ENCODE data around the gene EXD1. TPM values are rescaled to one million over a fixed set of nuclear protein-coding genes. Genes with fewer than 3 reads are reported as not detected.

EXD1 gene
- total RNA-seq, 1 donor from 2014 or later: not detected

- DNase-seq: peak; percentile 10
Measured at GRCh38 chr15:41231422-41232226, 1.1 kb upstream of the EXD1 start.

- no peak for DNase-seq
Measured at GRCh38 chr15:41230345-41230649, 260 bp downstream of the EXD1 start.

- DNase-seq: no peak
Measured at GRCh38 chr15:41219381-41219780, 11.2 kb downstream of the EXD1 start.

DNA sequence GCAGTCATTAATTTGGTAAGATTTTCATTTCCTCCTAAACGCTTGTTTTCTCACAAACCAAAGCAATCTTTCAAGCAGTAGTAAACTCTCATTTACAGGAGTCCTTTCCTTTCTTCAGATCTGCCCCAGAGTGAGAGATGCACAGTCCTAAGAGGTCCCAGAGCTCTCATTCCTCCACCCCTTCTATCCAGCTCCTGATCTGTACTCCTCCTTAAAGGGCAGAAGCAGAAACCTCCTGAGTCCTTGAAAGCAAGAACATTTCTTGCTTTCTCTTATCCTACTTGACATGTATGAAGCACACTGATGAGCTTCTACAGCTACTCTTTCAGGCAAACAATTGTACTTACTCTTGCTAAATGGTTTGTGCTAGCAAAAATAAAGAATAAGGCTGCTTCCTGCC lies 11.7 kb downstream of the EXD1 start:
- no peak for DNase-seq

DNA sequence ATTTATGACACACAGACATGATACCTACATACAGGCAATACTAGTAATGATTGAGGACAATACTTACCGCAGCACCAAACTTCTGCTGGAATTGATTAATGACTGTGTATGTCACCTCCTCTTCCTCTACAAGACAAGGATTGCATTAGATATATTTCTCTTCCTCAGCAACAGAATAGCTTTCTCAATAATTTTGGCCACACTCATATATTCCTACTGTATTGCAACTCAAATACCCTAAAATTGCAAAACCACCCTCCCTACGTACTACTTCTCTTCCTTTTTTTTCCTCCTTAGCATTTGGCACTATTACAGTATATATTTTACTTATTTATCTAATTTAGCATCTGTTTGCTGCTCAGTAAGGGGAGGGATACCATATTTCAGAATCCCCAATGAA lies 14.8 kb downstream of the EXD1 start:
- no peak for DNase-seq

GRCh38 chr15:41207687-41208448 lies 22.7 kb downstream of the EXD1 start:
- DNase-seq: no peak

DNA sequence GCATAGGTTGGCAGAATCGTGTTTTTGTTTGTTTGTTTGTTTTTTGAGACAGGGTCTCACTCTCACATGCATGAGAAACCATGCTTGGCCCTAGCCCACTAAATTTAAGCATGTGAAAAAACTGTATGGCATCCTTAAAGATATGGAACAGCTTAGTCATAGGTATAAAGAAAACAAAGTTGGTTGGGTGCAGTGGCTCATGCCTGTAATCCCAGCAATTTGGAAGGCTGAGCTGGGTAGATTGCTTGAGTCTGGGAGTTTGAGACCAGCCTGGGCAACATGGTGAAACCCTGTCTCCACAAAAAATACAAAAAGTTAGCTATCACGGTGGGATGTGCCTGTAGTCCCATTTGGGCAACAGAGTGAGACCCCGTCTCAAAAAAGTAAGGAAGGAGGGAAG lies 25.2 kb downstream of the EXD1 start:
- DNase-seq: no peak

- no peak for DNase-seq
Measured at GRCh38 chr15:41203395-41203794, 27.2 kb downstream of the EXD1 start.

GRCh38 chr15:41199470-41199869 lies 31.1 kb downstream of the EXD1 start:
- DNase-seq: no peak

DNA sequence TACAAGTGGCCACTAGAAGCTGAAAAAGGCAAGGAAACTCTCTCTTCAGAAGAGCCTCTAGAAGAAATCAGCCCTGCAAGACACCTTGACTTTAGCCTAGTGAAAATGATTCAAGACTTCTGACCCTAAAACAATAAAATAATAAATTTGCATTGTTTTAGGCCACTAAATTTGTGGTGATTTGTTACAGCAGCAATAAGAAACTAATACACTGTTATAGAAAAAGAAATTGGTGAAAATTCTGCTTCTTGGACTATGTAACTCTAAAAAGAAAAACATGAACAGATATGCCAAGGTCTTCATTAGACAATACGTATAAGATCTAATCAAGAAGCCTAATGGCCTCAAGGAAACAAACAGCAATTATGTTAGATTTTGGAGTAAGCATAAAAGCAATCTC lies 36.1 kb downstream of the EXD1 start:
- no peak for DNase-seq

GRCh38 chr15:41183581-41183980 lies 47.0 kb downstream of the EXD1 start:
- DNase-seq: no peak

GRCh38 chr15:41182266-41182665 lies 48.3 kb downstream of the EXD1 start:
- DNase-seq: no peak

DNA sequence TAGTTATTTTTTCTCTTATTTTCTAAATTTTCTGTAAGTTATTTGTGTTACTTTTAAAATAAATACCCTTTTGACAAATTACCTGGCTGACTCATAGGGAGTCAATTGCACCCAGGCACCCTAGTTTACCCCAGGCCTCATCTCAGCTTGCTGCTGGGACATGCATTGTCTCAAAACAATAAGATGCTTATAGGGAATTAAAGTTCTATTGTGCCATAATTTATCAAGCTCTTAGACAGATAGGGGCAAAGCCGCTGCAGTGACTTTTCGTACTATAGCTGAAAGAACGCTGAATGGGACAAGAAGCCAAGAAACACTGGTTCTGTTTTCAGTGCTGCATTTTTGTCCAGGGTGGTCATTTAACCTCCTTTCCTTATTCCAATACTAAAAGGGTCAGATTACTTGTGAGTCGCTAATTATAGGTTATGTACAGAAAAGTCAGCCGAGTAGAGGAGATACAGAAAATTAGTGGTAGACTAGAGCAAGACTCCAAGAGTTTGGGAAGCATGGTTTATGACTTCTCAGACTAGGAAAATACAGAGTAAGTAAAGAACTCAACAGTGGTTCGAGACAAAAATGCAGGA lies 50.3 kb downstream of the EXD1 start:
- DNase-seq: no peak

DNA sequence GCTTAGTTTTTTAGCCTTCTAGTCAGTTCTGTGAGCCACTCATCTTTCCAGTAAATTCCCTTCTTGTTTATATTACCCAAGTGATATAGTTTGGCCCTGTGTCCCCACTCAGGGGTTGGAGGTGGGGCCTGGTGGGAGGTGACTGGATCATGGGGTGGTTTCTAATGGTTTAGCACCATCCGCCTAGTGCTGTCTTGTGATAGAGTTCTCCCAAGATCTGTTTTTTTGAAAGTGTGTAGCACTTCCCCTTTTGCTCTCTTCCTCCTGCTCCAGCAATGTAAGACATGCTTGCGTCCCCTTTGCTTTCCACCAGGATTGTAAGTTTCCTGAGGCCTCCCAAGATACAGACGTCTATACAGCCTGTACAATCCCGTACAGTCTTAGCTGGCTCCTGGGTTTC lies 60.8 kb downstream of the EXD1 start:
- DNase-seq: no peak

DNA sequence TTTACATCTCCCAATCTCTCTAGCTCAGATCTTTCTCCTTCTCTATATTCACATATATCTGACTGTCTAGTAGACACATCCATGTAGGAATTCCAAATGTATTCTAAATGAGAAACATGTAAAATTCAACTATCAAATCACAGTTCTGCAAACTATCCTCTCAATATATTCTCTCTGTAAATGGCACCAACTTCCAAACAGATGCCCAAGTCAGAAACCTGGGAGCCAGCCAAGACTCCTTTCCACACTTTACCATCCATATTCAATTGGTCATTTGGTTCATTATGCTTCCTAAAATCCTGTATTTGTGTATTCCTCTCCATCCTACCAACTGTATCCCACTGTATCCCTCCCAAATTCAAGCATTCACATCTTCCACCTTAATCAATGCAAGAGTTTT lies 61.5 kb downstream of the EXD1 start:
- DNase-seq: no peak

DNA sequence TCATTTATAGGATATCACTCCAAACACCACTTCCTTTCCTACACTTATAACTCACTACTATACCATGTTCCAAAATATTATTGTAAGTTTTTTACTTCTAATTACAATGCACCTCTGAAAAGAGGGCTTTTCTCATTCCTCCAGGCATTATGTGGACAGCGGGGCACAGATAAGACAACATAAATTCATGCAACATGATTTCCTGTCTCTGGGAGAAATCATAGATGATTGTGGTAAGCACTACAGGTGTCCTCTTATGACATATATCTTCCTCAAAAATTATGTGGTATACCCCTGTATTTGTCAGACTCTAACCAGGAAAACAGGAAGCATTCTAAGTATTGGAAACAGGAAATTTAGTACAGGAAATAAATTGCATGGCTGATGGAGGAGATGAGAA lies 68.8 kb downstream of the EXD1 start:
- no peak for DNase-seq

- no peak for DNase-seq
Measured at GRCh38 chr15:41161336-41161735, 69.2 kb downstream of the EXD1 start.

DNA sequence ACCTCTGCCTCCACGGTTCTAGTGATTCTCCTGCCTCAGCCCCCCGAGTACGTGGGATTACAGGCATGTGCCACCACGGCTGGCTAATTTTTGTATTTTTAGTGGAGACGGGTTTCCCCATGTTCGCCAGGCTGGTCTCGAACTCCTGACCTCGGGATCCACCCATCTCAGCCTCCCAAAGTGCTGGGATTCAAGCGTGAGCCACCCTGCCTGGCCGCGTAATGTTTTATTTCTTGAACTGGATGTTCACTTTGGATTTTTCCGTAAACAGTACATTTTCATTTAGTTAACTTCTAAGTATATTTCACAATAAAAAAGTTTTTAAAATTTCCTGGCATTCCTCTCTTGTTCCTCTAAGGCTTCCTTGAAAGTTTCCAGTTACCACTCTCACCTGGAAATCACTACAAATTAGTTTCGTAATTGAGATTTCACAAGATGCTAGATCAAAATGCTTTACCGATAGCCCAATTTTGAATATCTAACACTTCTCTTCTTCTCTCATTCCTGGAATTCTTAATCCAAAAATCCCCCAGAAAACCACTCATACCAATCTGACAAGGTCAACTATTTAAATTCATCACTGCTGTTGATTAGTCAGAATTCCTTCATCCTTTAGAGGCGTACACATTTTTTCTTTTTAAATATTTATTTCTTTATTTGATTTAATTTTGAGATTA lies 69.8 kb downstream of the EXD1 start:
- DNase-seq: no peak

DNA sequence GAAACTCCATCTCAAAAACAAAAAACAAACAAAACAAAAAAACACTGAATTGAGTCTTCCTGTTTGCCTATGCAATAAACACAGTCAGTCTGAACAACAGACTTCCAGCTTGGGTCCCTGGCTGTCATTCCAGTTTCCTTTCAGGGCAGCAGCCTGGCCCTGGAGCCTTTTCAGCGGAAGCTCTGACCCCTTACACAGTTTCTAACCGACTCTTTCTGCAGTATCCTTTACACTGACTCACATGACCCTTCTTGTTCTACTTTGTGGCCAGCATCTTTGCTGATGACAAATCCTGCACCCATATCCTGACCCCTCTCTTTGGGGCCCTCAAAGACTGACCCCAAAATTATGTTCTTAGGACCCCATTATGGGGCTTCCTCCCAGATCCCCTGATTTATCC lies 76.1 kb downstream of the EXD1 start:
- DNase-seq: no peak

GRCh38 chr15:41153733-41154132 lies 76.8 kb downstream of the EXD1 start:
- no peak for DNase-seq

GRCh38 chr15:41151451-41152005 lies 79.0 kb downstream of the EXD1 start:
- no peak for DNase-seq

GRCh38 chr15:41150279-41150678 lies 80.3 kb downstream of the EXD1 start:
- DNase-seq: no peak

DNA sequence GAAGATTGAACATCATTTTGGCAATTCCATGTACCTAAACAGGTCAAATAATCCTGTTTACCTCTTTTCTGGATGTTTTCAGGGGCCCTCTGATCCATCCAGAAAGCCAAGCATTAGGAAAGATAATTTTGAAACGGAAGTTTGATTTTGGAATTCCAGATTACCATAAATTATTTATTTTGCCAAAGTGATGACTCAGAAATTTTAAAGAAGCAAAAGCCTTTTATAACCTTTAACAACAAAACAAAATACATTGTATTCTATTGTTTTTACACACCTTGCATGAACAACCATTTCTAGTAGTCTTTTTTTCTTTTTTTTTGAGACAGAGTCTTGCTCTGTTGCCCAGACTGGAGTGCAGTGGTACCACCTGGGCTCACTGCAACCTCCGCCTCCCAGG lies 82.5 kb downstream of the EXD1 start:
- no peak for DNase-seq
